NCI-H524 (cell line): ENCODE data around the gene EIF2S2.

Source experiments
- DNase-seq, 2 experiments: peaks; one replicate each; lab custom pipeline; 2025; lab: John Stamatoyannopoulos, UW

The EIF2S2 gene

GRCh38 chr20:34089655-34090345 is 22.2 kb downstream of the EIF2S2 start:
- DNase-seq, result peak; percentile 21 to 77

GRCh38 chr20:34089175-34089479 is 22.9 kb downstream of the EIF2S2 start:
- no peak for DNase-seq

GRCh38 chr20:34088305-34089174 is 23.5 kb downstream of the EIF2S2 start:
- peak in 1 of 2 experiments; percentile 36 for DNase-seq

- DNase-seq, result no peak
These were observed 26.5 kb downstream of the EIF2S2 start for GRCh38 chr20:34085544-34086040.

- peak; percentile 10 to 58 for DNase-seq
These were observed 27.7 kb downstream of the EIF2S2 start for GRCh38 chr20:34084227-34084923.

GRCh38 chr20:34083781-34084180 is 28.3 kb downstream of the EIF2S2 start:
- DNase-seq, result no peak

GRCh38 chr20:34083137-34083536 is 28.9 kb downstream of the EIF2S2 start:
- no peak for DNase-seq

- DNase-seq, result peak in 1 of 2 experiments; percentile 48
These were observed 29.7 kb downstream of the EIF2S2 start for GRCh38 chr20:34082232-34082887.

GRCh38 chr20:34079818-34080217 is 32.2 kb downstream of the EIF2S2 start:
- DNase-seq, result no peak

- DNase-seq, result no peak
These were observed 33.5 kb downstream of the EIF2S2 start for GRCh38 chr20:34078540-34078939.

- DNase-seq, result no peak
These were observed 35.1 kb downstream of the EIF2S2 start for GRCh38 chr20:34076952-34077351.

- DNase-seq, result no peak
These were observed 36.4 kb downstream of the EIF2S2 start for GRCh38 chr20:34075647-34076046.

- no peak for DNase-seq
These were observed 37.8 kb downstream of the EIF2S2 start for GRCh38 chr20:34074101-34074760.

- no peak for DNase-seq
These were observed 39.3 kb downstream of the EIF2S2 start for GRCh38 chr20:34072778-34073177.

GRCh38 chr20:34072076-34072475 is 40.0 kb downstream of the EIF2S2 start:
- no peak for DNase-seq

- DNase-seq, result no peak
These were observed 41.2 kb downstream of the EIF2S2 start for GRCh38 chr20:34070859-34071258.

GRCh38 chr20:34070079-34070439 is 42.0 kb downstream of the EIF2S2 start:
- no peak for DNase-seq

GRCh38 chr20:34069341-34070078 is 42.5 kb downstream of the EIF2S2 start:
- peak; percentile 76 to 90 for DNase-seq

GRCh38 chr20:34068001-34068400 is 44.0 kb downstream of the EIF2S2 start:
- DNase-seq, result no peak

- no peak for DNase-seq
These were observed 45.5 kb downstream of the EIF2S2 start for GRCh38 chr20:34066476-34067090.
